GM19324 (cell line): Measurements from ENCODE around the gene RTP1.
"Not testable (repeated sequence)": the region's sequence is repeated elsewhere in the genome, so short reads cannot be mapped to it uniquely, and the experiment has no call there.

Source experiments
- ATAC-seq: cut with Tn5 transposase; IDR thresholded peaks from one replicate; pipeline ENCODE4 v1.9.1; 2021; ENCODE audit warnings: mild to moderate bottlenecking, moderate library complexity; ENCODE audit not compliant: unreplicated experiment, low FRiP score

The RTP1 gene

GRCh38 chr3:187237741-187238140 is 40.5 kb downstream of the RTP1 start:
- no peak for ATAC-seq

DNA sequence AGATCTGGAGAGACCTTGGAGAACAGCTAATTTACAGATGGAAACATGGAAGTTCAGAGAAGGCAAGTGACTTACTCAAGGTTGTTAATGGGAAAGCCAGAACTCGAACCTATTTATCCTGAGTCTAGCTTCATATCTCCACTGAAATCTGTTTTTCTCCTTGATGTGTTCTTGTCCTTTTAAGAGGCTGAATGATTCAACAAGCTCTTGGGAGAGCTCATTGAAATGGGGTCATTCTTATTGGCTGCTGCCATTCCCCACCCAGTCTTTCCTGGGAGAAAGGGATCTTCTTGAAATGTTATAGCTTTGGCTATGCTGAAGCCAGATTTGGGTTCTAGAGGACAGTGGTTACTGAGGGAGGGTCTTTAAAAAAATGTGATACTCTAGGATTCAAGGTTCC is 41.0 kb downstream of the RTP1 start:
- no peak for ATAC-seq

DNA sequence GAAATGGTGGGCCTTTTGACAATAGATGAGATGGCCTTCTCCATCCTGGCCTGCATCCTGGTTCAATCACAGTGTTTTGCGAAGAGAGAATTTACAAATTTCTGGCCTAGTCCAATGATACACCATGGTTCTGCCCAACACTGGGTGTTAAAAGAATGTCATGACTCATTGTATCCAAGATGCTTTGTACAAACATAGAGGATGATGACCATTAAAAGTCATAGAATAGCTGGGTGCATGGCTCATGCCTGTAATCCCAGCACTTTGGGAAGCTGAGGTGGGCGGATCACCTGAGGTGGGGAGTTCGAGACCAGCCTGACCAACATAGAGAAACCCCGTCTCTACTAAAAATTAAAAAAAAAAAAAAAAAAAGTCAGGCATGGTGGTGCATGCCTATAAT is 41.5 kb downstream of the RTP1 start:
- not testable (repeated sequence) for ATAC-seq

DNA sequence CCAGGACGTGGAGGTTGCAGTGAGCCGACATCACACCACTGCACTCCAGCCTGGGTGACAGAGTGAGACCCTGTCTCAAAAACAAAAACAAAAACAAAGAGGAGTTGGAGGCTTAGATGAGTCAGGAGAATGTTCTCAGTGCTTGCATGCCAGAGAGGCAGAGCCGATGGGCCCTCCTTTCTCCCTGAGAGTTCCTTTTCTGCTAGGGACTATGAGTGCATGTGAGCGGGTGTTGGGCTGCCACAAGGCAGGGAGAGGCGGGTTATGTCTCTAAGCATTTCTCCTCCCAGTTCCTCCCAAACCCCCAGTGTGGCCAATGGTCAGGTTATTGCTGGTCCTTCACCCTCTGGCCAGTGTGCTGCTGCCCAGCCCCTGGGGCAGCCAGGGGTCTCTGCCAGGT is 45.1 kb downstream of the RTP1 start:
- no peak for ATAC-seq

DNA sequence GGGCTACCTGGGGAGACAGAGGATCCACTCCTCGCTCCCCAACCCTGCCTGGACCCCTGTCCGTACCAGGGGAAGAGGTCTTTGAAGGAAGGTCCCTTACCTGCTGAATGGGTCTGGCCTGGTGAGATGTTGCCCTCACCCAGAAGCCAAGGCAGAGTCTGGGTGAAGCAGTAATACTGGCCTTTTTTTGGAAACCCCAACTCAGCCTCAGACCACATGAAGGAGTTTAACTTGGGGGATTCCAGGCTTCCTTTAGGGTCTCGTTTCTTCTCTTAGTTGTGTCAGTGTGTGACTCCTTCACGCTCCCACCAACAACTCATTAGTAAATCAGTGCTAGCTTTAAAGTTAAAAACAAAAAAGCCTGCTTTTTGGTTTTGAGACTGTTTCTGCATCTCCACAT is 45.6 kb downstream of the RTP1 start:
- no peak for ATAC-seq

DNA sequence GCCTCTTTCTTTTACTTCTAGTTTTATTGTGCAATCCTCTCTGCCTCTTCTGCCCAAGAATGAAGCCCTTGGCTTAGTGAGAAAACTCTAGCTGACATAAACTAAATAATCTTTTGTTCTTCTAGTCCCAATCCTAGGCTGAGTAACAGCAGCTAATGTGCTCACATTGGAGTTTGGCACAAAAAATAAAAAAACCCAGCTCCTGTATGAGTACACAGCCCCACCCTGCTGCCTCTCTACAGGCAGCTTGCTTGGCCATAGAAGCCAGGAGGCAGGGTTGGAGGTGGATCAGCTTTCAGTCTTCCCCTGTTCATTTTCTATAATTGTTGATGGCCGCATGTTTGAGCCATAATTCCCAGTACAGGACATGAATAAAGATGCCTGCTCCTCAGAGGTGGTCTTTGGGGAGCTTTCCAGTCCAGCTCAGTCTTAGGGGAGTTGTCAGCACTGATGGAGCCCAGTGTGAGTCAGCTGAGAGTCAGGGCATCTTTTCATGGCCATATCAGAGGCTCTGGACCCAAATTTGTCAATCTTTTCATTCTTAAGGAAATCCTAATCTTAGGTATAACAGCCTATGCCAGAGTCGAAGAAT is 46.7 kb downstream of the RTP1 start:
- ATAC-seq, result no peak

DNA sequence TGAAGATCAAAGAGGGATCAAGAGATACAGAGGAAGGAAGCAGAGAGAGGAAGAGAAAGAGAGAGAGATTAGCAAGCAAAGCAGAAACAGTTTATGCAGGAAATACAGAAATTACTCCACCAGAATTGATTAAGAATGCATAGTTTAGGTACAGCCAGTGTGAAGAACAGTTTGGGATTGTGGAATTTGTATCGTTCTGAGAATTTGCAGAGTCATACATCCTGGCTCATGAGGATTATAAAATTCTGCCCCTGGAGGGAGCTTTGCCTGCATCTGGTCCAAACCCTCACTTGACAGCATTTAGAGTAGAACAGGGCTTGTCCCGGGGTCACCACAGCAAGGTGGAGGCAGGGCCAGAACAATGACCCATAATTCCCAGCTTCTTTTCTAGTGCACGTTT is 50.1 kb downstream of the RTP1 start:
- no peak for ATAC-seq
